GM12872 (cell line): ENCODE data around the gene IMPA2.

Source experiments
- TF ChIP-seq, protein P1 (sequence below): IDR thresholded peaks from 3 replicates; pipeline ENCODE4 v1.5.1; 2011; ENCODE audit warnings: low read depth, mild to moderate bottlenecking, low read length, moderate library complexity; ENCODE audit not compliant: insufficient read depth

Gene IMPA2

GRCh38 chr18:11980494-11981191, 664 bp upstream of the IMPA2 start:
- TF ChIP-seq, protein P1, sequence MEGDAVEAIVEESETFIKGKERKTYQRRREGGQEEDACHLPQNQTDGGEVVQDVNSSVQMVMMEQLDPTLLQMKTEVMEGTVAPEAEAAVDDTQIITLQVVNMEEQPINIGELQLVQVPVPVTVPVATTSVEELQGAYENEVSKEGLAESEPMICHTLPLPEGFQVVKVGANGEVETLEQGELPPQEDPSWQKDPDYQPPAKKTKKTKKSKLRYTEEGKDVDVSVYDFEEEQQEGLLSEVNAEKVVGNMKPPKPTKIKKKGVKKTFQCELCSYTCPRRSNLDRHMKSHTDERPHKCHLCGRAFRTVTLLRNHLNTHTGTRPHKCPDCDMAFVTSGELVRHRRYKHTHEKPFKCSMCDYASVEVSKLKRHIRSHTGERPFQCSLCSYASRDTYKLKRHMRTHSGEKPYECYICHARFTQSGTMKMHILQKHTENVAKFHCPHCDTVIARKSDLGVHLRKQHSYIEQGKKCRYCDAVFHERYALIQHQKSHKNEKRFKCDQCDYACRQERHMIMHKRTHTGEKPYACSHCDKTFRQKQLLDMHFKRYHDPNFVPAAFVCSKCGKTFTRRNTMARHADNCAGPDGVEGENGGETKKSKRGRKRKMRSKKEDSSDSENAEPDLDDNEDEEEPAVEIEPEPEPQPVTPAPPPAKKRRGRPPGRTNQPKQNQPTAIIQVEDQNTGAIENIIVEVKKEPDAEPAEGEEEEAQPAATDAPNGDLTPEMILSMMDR, result peak; percentile 15; the same call in 1 of the 3 replicates

DNA sequence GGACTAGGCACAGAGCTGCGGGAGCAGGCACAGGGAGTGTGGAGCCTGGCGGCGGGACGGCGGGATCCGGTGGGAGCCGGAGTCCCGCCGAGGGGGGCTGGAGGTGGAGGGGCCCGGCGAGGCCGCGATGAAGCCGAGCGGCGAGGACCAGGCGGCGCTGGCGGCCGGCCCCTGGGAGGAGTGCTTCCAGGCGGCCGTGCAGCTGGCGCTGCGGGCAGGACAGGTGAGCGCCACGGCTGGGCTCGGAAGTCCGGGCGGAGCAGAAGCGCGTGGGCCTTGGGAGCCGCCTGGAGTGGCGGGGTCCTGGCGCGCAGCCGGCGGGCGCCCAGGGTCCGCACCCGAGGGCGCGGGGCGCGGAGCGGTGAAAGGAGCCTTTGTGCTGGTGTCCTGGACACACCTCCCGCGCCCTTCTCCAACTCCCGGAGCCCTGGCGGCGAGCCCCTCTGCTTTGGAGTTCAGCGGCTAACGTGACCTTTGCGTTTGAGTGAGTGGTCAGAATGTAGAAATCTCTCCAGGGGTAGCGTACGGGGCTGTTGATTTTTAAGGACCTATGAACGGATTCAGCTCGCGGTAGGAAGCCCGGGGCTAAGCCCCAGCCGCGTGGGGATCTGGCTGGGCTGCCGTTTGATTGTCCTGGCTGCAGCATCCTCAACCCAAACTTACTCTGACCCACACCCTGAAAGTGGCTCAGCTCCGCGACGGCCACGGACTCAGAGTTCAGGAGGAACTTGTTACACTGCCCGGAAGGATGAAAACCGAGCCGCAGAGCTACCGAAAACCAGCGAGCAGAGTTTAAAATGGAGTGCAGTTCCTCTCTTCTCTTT, 448 bp downstream of the IMPA2 start:
- TF ChIP-seq, protein P1, result no peak

GRCh38 chr18:11982981-11983380, 1.7 kb downstream of the IMPA2 start:
- TF ChIP-seq, protein P1, result no peak

DNA sequence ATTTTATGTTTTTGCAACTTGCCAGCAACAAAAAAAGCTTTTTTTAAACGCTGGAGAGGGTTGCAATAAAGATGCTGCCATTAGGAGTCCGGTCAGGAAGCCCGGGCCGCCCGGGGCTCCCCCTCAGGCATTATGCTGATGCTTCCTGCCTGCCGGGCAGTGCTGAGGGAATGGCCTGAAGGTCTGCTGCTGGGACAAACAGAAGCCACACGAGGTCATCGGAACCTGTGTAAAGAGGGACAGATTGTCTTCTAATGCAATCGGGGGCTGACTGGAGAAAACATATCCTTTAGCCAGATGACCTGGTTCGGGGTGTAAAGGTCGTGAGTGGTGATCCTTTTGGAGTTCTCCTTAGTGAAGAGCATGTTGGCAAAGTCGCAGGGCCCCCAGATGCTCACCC, 2.3 kb downstream of the IMPA2 start:
- TF ChIP-seq, protein P1, result no peak

GRCh38 chr18:11984091-11984490, 2.8 kb downstream of the IMPA2 start:
- TF ChIP-seq, protein P1, result no peak

- TF ChIP-seq, protein P1, result no peak
Observed at GRCh38 chr18:11985586-11985985, 4.3 kb downstream of the IMPA2 start.

- TF ChIP-seq, protein P1, result no peak
Observed at GRCh38 chr18:11986061-11986460, 4.8 kb downstream of the IMPA2 start.
